ENCODE measurements around the gene CD47.

- TF ChIP-seq, protein P1, sequence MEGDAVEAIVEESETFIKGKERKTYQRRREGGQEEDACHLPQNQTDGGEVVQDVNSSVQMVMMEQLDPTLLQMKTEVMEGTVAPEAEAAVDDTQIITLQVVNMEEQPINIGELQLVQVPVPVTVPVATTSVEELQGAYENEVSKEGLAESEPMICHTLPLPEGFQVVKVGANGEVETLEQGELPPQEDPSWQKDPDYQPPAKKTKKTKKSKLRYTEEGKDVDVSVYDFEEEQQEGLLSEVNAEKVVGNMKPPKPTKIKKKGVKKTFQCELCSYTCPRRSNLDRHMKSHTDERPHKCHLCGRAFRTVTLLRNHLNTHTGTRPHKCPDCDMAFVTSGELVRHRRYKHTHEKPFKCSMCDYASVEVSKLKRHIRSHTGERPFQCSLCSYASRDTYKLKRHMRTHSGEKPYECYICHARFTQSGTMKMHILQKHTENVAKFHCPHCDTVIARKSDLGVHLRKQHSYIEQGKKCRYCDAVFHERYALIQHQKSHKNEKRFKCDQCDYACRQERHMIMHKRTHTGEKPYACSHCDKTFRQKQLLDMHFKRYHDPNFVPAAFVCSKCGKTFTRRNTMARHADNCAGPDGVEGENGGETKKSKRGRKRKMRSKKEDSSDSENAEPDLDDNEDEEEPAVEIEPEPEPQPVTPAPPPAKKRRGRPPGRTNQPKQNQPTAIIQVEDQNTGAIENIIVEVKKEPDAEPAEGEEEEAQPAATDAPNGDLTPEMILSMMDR (IDR thresholded peaks at IDR 0.05) = no peak
- TF ChIP-seq POLR2A (IDR thresholded peaks at IDR 0.05) (no peak), POLR2AphosphoS5 (IDR thresholded peaks at IDR 0.05) (no peak)
These were observed 11.0 kb downstream of the CD47 start for GRCh38 chr3:108079877-108080276.

All from sigmoid colon (tissue), 4 donors.